ENCODE measurements around the gene E2F4. TPM values are rescaled to one million over a fixed set of nuclear protein-coding genes. Genes with fewer than 3 reads are reported as not detected.
A peak's percentile ranks its signal among the peaks of the same experiment; 100 is the strongest.

E2F4 gene
- total and polyA plus RNA-seq, 2 of the 13 experiments (the other 11 are each of a cell fraction or from before 2014, with no cell fraction given): 84.8 to 91.2 TPM

DNA sequence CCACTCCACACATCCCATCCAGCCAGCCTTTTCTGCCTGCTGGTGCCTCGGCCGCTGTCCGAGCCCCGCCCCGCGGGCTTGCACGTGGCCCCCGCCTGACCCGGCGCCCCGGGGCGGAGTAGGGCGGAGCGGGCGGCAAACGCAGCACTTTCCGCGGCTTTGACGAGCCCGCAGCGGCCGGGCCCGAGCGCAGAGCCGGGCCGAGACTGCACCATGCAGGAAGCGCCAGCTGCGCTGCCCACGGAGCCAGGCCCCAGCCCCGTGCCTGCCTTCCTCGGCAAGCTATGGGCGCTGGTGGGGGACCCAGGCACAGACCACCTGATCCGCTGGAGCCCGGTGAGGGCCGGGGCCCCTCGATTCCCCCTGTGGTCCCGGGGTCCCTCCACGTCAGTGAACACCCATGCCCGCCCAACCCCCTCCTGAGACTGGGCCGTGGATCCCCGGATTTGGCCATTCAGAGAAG lies 27.3 kb upstream of the E2F4 start, which contains the start of gene HSF4 (continued):
- TF ChIP-seq, protein P1, sequence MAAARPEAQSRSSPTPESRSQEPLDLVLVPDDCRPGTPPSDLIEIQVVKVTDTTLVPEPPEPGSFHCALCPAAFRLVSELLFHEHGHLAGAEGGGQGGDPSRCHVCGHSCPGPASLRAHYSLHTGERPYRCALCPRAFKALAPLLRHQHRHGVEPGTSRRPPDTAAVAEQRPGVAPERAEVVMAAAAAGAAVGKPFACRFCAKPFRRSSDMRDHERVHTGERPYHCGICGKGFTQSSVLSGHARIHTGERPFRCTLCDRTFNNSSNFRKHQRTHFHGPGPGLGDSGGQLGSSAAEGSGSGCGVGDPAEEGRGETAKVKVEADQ (CRISPR knock-in tag; IDR thresholded peaks at IDR 0.05; ENCODE audit: borderline replicate concordance): peak; percentile 94; the same call in 1 of the 2 replicates
- TF ChIP-seq PITX1 (CRISPR knock-in tag; IDR thresholded peaks at IDR 0.05) (no peak; the same call in 1 of the 2 replicates), ZNF510 (CRISPR knock-in tag; IDR thresholded peaks at IDR 0.05; ENCODE audit: low read depth) (no peak), ATF7-NPFF (CRISPR knock-in tag; IDR thresholded peaks at IDR 0.05; ENCODE audit: low read depth) (peak; percentile 95), TCF12 (IDR thresholded peaks at IDR 0.05) (no peak), TCF12 (CRISPR knock-in tag; IDR thresholded peaks at IDR 0.05) (0 out of 2 replicates have a peak, but pooled peaks have one; percentile 68), ZNF773 (CRISPR knock-in tag; IDR thresholded peaks at IDR 0.05; ENCODE audit: borderline replicate concordance) (peak; percentile 87; the same call in 1 of the 2 replicates), STAT5B (CRISPR knock-in tag; IDR thresholded peaks at IDR 0.05) (peak; percentile 90), MED13 (CRISPR knock-in tag; IDR thresholded peaks at IDR 0.05) (peak; percentile 77; the same call in 1 of the 2 replicates), MYC (CRISPR knock-in tag; IDR thresholded peaks at IDR 0.05; ENCODE audit: borderline replicate concordance) (peak; percentile 95), CBX5 (CRISPR knock-in tag; IDR thresholded peaks at IDR 0.05; ENCODE audit: borderline replicate concordance) (no peak), HOXA3 (CRISPR knock-in tag; IDR thresholded peaks at IDR 0.05) (peak; percentile 93), ZMAT3 (CRISPR knock-in tag; conservative IDR thresholded peaks at IDR 0.05) (peak; percentile 88), ZNF430 (CRISPR knock-in tag; IDR thresholded peaks at IDR 0.05) (peak; percentile 59), ZNF17 (CRISPR knock-in tag; IDR thresholded peaks at IDR 0.05) (no peak), SMC3 (IDR thresholded peaks at IDR 0.05; ENCODE audit: low read length) (no peak), ZNF296 (CRISPR knock-in tag; conservative IDR thresholded peaks at IDR 0.05) (no peak)
- TF ChIP-seq, protein P2, sequence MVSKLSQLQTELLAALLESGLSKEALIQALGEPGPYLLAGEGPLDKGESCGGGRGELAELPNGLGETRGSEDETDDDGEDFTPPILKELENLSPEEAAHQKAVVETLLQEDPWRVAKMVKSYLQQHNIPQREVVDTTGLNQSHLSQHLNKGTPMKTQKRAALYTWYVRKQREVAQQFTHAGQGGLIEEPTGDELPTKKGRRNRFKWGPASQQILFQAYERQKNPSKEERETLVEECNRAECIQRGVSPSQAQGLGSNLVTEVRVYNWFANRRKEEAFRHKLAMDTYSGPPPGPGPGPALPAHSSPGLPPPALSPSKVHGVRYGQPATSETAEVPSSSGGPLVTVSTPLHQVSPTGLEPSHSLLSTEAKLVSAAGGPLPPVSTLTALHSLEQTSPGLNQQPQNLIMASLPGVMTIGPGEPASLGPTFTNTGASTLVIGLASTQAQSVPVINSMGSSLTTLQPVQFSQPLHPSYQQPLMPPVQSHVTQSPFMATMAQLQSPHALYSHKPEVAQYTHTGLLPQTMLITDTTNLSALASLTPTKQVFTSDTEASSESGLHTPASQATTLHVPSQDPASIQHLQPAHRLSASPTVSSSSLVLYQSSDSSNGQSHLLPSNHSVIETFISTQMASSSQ (IDR thresholded peaks at IDR 0.05; ENCODE audit: low read depth): no peak; the same call in 1 of the 2 replicates
- TF ChIP-seq, protein P2 (CRISPR knock-in tag; IDR thresholded peaks at IDR 0.05; ENCODE audit: borderline replicate concordance): 0 out of 2 replicates have a peak, but pooled peaks have one; percentile 78
- TF ChIP-seq, protein P3, sequence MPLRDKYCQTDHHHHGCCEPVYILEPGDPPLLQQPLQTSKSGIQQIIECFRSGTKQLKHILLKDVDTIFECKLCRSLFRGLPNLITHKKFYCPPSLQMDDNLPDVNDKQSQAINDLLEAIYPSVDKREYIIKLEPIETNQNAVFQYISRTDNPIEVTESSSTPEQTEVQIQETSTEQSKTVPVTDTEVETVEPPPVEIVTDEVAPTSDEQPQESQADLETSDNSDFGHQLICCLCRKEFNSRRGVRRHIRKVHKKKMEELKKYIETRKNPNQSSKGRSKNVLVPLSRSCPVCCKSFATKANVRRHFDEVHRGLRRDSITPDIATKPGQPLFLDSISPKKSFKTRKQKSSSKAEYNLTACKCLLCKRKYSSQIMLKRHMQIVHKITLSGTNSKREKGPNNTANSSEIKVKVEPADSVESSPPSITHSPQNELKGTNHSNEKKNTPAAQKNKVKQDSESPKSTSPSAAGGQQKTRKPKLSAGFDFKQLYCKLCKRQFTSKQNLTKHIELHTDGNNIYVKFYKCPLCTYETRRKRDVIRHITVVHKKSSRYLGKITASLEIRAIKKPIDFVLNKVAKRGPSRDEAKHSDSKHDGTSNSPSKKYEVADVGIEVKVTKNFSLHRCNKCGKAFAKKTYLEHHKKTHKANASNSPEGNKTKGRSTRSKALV (CRISPR knock-in tag; IDR thresholded peaks at IDR 0.05): peak; percentile 73; the same call in 1 of the 2 replicates
- TF ChIP-seq, protein P4, sequence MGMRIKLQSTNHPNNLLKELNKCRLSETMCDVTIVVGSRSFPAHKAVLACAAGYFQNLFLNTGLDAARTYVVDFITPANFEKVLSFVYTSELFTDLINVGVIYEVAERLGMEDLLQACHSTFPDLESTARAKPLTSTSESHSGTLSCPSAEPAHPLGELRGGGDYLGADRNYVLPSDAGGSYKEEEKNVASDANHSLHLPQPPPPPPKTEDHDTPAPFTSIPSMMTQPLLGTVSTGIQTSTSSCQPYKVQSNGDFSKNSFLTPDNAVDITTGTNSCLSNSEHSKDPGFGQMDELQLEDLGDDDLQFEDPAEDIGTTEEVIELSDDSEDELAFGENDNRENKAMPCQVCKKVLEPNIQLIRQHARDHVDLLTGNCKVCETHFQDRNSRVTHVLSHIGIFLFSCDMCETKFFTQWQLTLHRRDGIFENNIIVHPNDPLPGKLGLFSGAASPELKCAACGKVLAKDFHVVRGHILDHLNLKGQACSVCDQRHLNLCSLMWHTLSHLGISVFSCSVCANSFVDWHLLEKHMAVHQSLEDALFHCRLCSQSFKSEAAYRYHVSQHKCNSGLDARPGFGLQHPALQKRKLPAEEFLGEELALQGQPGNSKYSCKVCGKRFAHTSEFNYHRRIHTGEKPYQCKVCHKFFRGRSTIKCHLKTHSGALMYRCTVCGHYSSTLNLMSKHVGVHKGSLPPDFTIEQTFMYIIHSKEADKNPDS (CRISPR knock-in tag; IDR thresholded peaks at IDR 0.05): no peak
